HEK293 (cell line): ENCODE data around the gene COPS4.
A peak's percentile ranks its signal among the peaks of the same experiment; 100 is the strongest.
"Not testable (repeated sequence)": the region's sequence is repeated elsewhere in the genome, so short reads cannot be mapped to it uniquely, and the experiment has no call there.

Experiments
- CTCF ChIA-PET: fragments of 350-600 bp; formaldehyde crosslinking; extraction: SDS; loops from one replicate; lab custom pipeline; 2021; ENCODE audit warnings: antibody characterized with exemption; lab: Yijun Ruan, JAX
- POLR2A ChIA-PET: fragments of 300-600 bp; formaldehyde crosslinking; extraction: SDS; loops from one replicate; lab custom pipeline; 2020; ENCODE audit warnings: antibody characterized with exemption, inconsistent platforms; lab: Yijun Ruan, JAX
- H3K27ac ChIP-seq: fragments of 200-500 bp; sonication (Bioruptor generic); 2 replicates; pipeline ENCODE4 v1.5.1; 2014; ENCODE audit warnings: low read depth, low read length, control low read depth, inconsistent platforms; ENCODE audit errors: extremely low read depth
- H3K36me3 ChIP-seq, 2 experiments: fragments of 200-500 bp in 1 of 2; sonication (Bioruptor generic) in 1 of 2; 1 replicate in 1 of 2; 2 replicates in 1 of 2; pipeline ENCODE4 v1.5.1; 2014 to 2017; ENCODE audit warnings: inconsistent platforms in 2 of 2, low read length in 2 of 2; ENCODE audit not compliant: control insufficient read depth in 2 of 2, insufficient read depth in 1 of 2
- H3K4me1 ChIP-seq: fragments of 200-500 bp; sonication (Bioruptor generic); 2 replicates; pipeline ENCODE4 v1.5.1; 2014; ENCODE audit warnings: mild to moderate bottlenecking, low read length, inconsistent platforms; ENCODE audit not compliant: control insufficient read depth, insufficient read depth
- H3K4me3 ChIP-seq: 2 replicates; pipeline ENCODE4 v1.5.1; 2011; ENCODE audit warnings: low read depth, mild to moderate bottlenecking, control low read depth, low read length, moderate library complexity
- H3K9me3 ChIP-seq: fragments of 200-500 bp; sonication (Bioruptor generic); 2 replicates; pipeline ENCODE4 v1.5.1; 2014; ENCODE audit warnings: low read depth, low read length, inconsistent platforms; ENCODE audit not compliant: control insufficient read depth, insufficient read depth
- ATF2 ChIP-seq: fragments of 450-650 bp; formaldehyde crosslinking; IDR thresholded peaks from 2 replicates; pipeline ENCODE4 v1.5.1; 2016; ENCODE audit warnings: missing biosample characterization, missing genetic modification characterization, low read depth
- CTCF ChIP-seq: fragments of 450-650 bp; formaldehyde crosslinking; IDR thresholded peaks from 2 replicates; pipeline ENCODE4 v1.5.1; 2016; ENCODE audit warnings: missing biosample characterization, missing genetic modification characterization
- GFI1B ChIP-seq: fragments of 450-650 bp; formaldehyde crosslinking; IDR thresholded peaks from 2 replicates; pipeline ENCODE4 v1.5.1; 2016; ENCODE audit warnings: missing biosample characterization, missing genetic modification characterization
- GLI2 ChIP-seq: fragments of 450-650 bp; formaldehyde crosslinking; IDR thresholded peaks from 2 replicates; pipeline ENCODE4; 2017; ENCODE audit warnings: missing biosample characterization, missing genetic modification characterization, low read depth, borderline replicate concordance
- KLF16 ChIP-seq: fragments of 450-650 bp; formaldehyde crosslinking; IDR thresholded peaks from 2 replicates; pipeline ENCODE4 v1.5.1; 2017; ENCODE audit warnings: missing biosample characterization, missing genetic modification characterization
- KLF17 ChIP-seq: fragments of 450-650 bp; formaldehyde crosslinking; IDR thresholded peaks from 2 replicates; pipeline ENCODE4 v1.5.1; 2016; ENCODE audit warnings: missing biosample characterization, missing genetic modification characterization
- MEIS1 ChIP-seq: sonication (generic); formaldehyde crosslinking; IDR thresholded peaks from 2 replicates; pipeline ENCODE4 v1.8.1; 2022; ENCODE audit warnings: missing genetic modification reagents, mild to moderate bottlenecking, borderline replicate concordance
- PRDM2 ChIP-seq: fragments of 450-650 bp; formaldehyde crosslinking; IDR thresholded peaks from 2 replicates; pipeline ENCODE4 v1.5.1; 2016; ENCODE audit warnings: missing biosample characterization, missing genetic modification characterization, borderline replicate concordance
- ZBTB26 ChIP-seq: fragments of 450-650 bp; formaldehyde crosslinking; optimal IDR thresholded peaks from 2 replicates; pipeline ENCODE3; 2016; ENCODE audit warnings: missing biosample characterization, mild to moderate bottlenecking, missing genetic modification characterization
- ZNF133 ChIP-seq: fragments of 450-650 bp; formaldehyde crosslinking; IDR thresholded peaks from 2 replicates; pipeline ENCODE4 v1.5.1; 2016; ENCODE audit warnings: missing biosample characterization, missing genetic modification characterization
- ZNF18 ChIP-seq: fragments of 450-650 bp; formaldehyde crosslinking; IDR thresholded peaks from 2 replicates; pipeline ENCODE4 v1.5.1; 2016; ENCODE audit warnings: missing biosample characterization, missing genetic modification characterization
- ZNF335 ChIP-seq: fragments of 450-650 bp; formaldehyde crosslinking; conservative IDR thresholded peaks from 2 replicates; pipeline ENCODE4 v1.5.1; 2016; ENCODE audit warnings: missing biosample characterization, missing genetic modification characterization
- ZNF654 ChIP-seq: fragments of 450-650 bp; formaldehyde crosslinking; IDR thresholded peaks from 2 replicates; pipeline ENCODE4 v1.5.1; 2016; ENCODE audit warnings: low read depth, missing biosample characterization, missing genetic modification characterization
- ZNF776 ChIP-seq: fragments of 450-650 bp; formaldehyde crosslinking; IDR thresholded peaks from 2 replicates; pipeline ENCODE4 v1.5.0; 2017; ENCODE audit warnings: missing biosample characterization, missing genetic modification characterization, borderline replicate concordance

COPS4 gene

GRCh38 chr4:83046693-83047473 is 11.9 kb downstream of the COPS4 start (continued):
- TF ChIP-seq MEIS1 (CRISPR knock-in tag), result no peak
- TF ChIP-seq ZBTB26 (tag by site-specific recombination), result no peak
- TF ChIP-seq ZNF18 (tag by site-specific recombination), result no peak
- TF ChIP-seq GFI1B (tag by site-specific recombination), result no peak
- no peak for TF ChIP-seq ZNF133 (tag by site-specific recombination)

GRCh38 chr4:83048781-83049180 is 13.8 kb downstream of the COPS4 start:
- CTCF ChIA-PET, POLR2A ChIA-PET, H3K4me1 ChIP-seq, H3K4me3 ChIP-seq: not testable (repeated sequence)
- TF ChIP-seq ATF2 (tag by site-specific recombination) (peak; percentile 71), ZNF335 (peak; percentile 40; the same call in 1 of the 2 replicates)
- TF ChIP-seq, all 188 proteins: peak for 2; not testable (repeated sequence) for 186
- not testable (repeated sequence) for H3K9me3 ChIP-seq, H3K27ac ChIP-seq
- peaks cover 3 to 40% of the 10 kb centered on the region in 2 experiments; a peak in 2 of 3 replicates for H3K36me3 ChIP-seq

- Histone ChIP-seq H3K9me3 (no peaks in the 10 kb centered on the region), H3K27ac (no peak overlapping the region), H3K4me1 (no peaks in the 10 kb centered on the region), H3K4me3 (no peak overlapping the region), H3K36me3 (peaks cover 10 to 60% of the 10 kb centered on the region in 2 experiments; a peak in 2 of 3 replicates)
- TF ChIP-seq ZNF776, result no peak
- TF ChIP-seq KLF17 (tag by site-specific recombination), result no peak
- no peak for TF ChIP-seq GLI2 (tag by site-specific recombination)
- TF ChIP-seq CTCF (tag by site-specific recombination), result no peak
- peak; percentile 35 for TF ChIP-seq ZNF654 (tag by site-specific recombination)
- TF ChIP-seq PRDM2 (tag by site-specific recombination), result no peak
- TF ChIP-seq KLF16 (tag by site-specific recombination), result no peak
- CTCF ChIA-PET, result interaction anchor here (0.6 to 1.5 kb wide), 3 partner anchors 100 to 206 kb away, joined by 3 to 5 read pairs (median 3); no protein-coding TSS in a partner anchor
- POLR2A ChIA-PET, result no interaction called here
Measured at GRCh38 chr4:83054928-83055327, 19.9 kb downstream of the COPS4 start.
